ENCODE results near the gene OR6K3. TPM values are rescaled to one million over a fixed set of nuclear protein-coding genes. Genes with fewer than 3 reads are reported as not detected.
"Not testable (repeated sequence)": the region's sequence is repeated elsewhere in the genome, so short reads cannot be mapped to it uniquely, and the experiment has no call there.

The OR6K3 gene
- total RNA-seq, 1 donor: not detected

- Histone ChIP-seq H3K27me3 (ENCODE audit: insufficient read depth, low read length) (no peaks in the 10 kb centered on the region), H3K4me1 (ENCODE audit: insufficient read depth, low read length) (no peaks in the 10 kb centered on the region)
Observed at GRCh38 chr1:158694596-158694995, 25.9 kb downstream of the OR6K3 start.

GRCh38 chr1:158692356-158692755, 28.2 kb downstream of the OR6K3 start:
- no peak overlapping the region for H3K4me3 ChIP-seq (ENCODE audit: low read length)
- H3K9me3 ChIP-seq (ENCODE audit: low read depth, low read length): no peaks in the 10 kb centered on the region
- no peaks in the 10 kb centered on the region for H3K27me3 ChIP-seq (ENCODE audit: insufficient read depth, low read length)
- H3K4me1 ChIP-seq (ENCODE audit: insufficient read depth, low read length): no peaks in the 10 kb centered on the region

More at GRCh38 chr1:158694596-158694995, 25.9 kb downstream of the OR6K3 start:
- H3K9me3 ChIP-seq (ENCODE audit: low read depth, low read length): no peaks in the 10 kb centered on the region
- no peak overlapping the region for H3K4me3 ChIP-seq (ENCODE audit: low read length)

GRCh38 chr1:158691907-158692306, 28.6 kb downstream of the OR6K3 start:
- Histone ChIP-seq H3K9me3 (ENCODE audit: low read depth, low read length) (no peaks in the 10 kb centered on the region), H3K4me1 (ENCODE audit: insufficient read depth, low read length) (no peaks in the 10 kb centered on the region)

GRCh38 chr1:158691149-158691548, 29.4 kb downstream of the OR6K3 start:
- H3K4me1 ChIP-seq (ENCODE audit: insufficient read depth, low read length); H3K9me3 ChIP-seq (ENCODE audit: low read depth, low read length); H3K27me3 ChIP-seq (ENCODE audit: insufficient read depth, low read length); H3K4me3 ChIP-seq (ENCODE audit: low read length): not testable (repeated sequence)

More at GRCh38 chr1:158691907-158692306, 28.6 kb downstream of the OR6K3 start:
- Histone ChIP-seq H3K27me3 (ENCODE audit: insufficient read depth, low read length) (no peaks in the 10 kb centered on the region), H3K4me3 (ENCODE audit: low read length) (no peak overlapping the region)

- Histone ChIP-seq H3K4me3 (ENCODE audit: low read length) (no peak overlapping the region), H3K27me3 (ENCODE audit: insufficient read depth, low read length) (no peaks in the 10 kb centered on the region), H3K9me3 (ENCODE audit: low read depth, low read length) (no peaks in the 10 kb centered on the region), H3K4me1 (ENCODE audit: insufficient read depth, low read length) (peaks cover 4% of the 10 kb centered on the region)
Observed at GRCh38 chr1:158689875-158690274, 30.6 kb downstream of the OR6K3 start.

GRCh38 chr1:158689110-158689509, 31.4 kb downstream of the OR6K3 start:
- Histone ChIP-seq H3K27me3 (ENCODE audit: insufficient read depth, low read length) (no peaks in the 10 kb centered on the region), H3K4me3 (ENCODE audit: low read length) (no peak overlapping the region), H3K4me1 (ENCODE audit: insufficient read depth, low read length) (peaks cover 4% of the 10 kb centered on the region), H3K9me3 (ENCODE audit: low read depth, low read length) (no peaks in the 10 kb centered on the region)

GRCh38 chr1:158688343-158688742, 32.2 kb downstream of the OR6K3 start:
- H3K4me1 ChIP-seq (ENCODE audit: insufficient read depth, low read length); H3K27me3 ChIP-seq (ENCODE audit: insufficient read depth, low read length): not testable (repeated sequence)

GRCh38 chr1:158687037-158687436, 33.5 kb downstream of the OR6K3 start:
- H3K27me3 ChIP-seq (ENCODE audit: insufficient read depth, low read length): no peaks in the 10 kb centered on the region
- no peaks in the 10 kb centered on the region for H3K9me3 ChIP-seq (ENCODE audit: low read depth, low read length)
- peaks cover 4% of the 10 kb centered on the region for H3K4me1 ChIP-seq (ENCODE audit: insufficient read depth, low read length)
- H3K4me3 ChIP-seq (ENCODE audit: low read length): no peak overlapping the region

More at GRCh38 chr1:158688343-158688742, 32.2 kb downstream of the OR6K3 start:
- H3K4me3 ChIP-seq (ENCODE audit: low read length); H3K9me3 ChIP-seq (ENCODE audit: low read depth, low read length): not testable (repeated sequence)

- Histone ChIP-seq H3K27me3 (ENCODE audit: insufficient read depth, low read length) (no peaks in the 10 kb centered on the region), H3K4me1 (ENCODE audit: insufficient read depth, low read length) (peaks cover 6% of the 10 kb centered on the region), H3K9me3 (ENCODE audit: low read depth, low read length) (no peaks in the 10 kb centered on the region), H3K4me3 (ENCODE audit: low read length) (no peak within 1 kb of the TSS)
Observed at GRCh38 chr1:158686111-158687009, 34.2 kb downstream of the OR6K3 start, which contains the start of gene SPTA1. TSS of gene SPTA1 (minus strand) at chr1:158686715. CDS start at chr1:158686517, 198 bp downstream.

GRCh38 chr1:158685085-158685484, 35.4 kb downstream of the OR6K3 start:
- Histone ChIP-seq H3K4me3 (ENCODE audit: low read length) (no peak overlapping the region), H3K4me1 (ENCODE audit: insufficient read depth, low read length) (peaks cover 8% of the 10 kb centered on the region), H3K27me3 (ENCODE audit: insufficient read depth, low read length) (no peaks in the 10 kb centered on the region), H3K9me3 (ENCODE audit: low read depth, low read length) (no peaks in the 10 kb centered on the region)

- Histone ChIP-seq H3K4me1 (ENCODE audit: insufficient read depth, low read length) (peaks cover 7% of the 10 kb centered on the region), H3K4me3 (ENCODE audit: low read length) (no peak overlapping the region), H3K9me3 (ENCODE audit: low read depth, low read length) (no peaks in the 10 kb centered on the region), H3K27me3 (ENCODE audit: insufficient read depth, low read length) (peaks cover 5% of the 10 kb centered on the region)
Observed at GRCh38 chr1:158681606-158682005, 38.9 kb downstream of the OR6K3 start.

- Histone ChIP-seq H3K4me3 (ENCODE audit: low read length) (no peak overlapping the region), H3K27me3 (ENCODE audit: insufficient read depth, low read length) (peaks cover 9% of the 10 kb centered on the region), H3K4me1 (ENCODE audit: insufficient read depth, low read length) (peaks cover 3% of the 10 kb centered on the region), H3K9me3 (ENCODE audit: low read depth, low read length) (no peaks in the 10 kb centered on the region)
Observed at GRCh38 chr1:158679289-158679688, 41.2 kb downstream of the OR6K3 start.

- H3K27me3 ChIP-seq (ENCODE audit: insufficient read depth, low read length): peaks cover 9% of the 10 kb centered on the region
- no peak overlapping the region for H3K4me3 ChIP-seq (ENCODE audit: low read length)
- H3K4me1 ChIP-seq (ENCODE audit: insufficient read depth, low read length): no peaks in the 10 kb centered on the region
- H3K9me3 ChIP-seq (ENCODE audit: low read depth, low read length): no peaks in the 10 kb centered on the region
Observed at GRCh38 chr1:158675563-158676323, 44.8 kb downstream of the OR6K3 start.

- Histone ChIP-seq H3K4me1 (ENCODE audit: insufficient read depth, low read length) (no peaks in the 10 kb centered on the region), H3K4me3 (ENCODE audit: low read length) (no peak overlapping the region), H3K27me3 (ENCODE audit: insufficient read depth, low read length) (peaks cover 9% of the 10 kb centered on the region), H3K9me3 (ENCODE audit: low read depth, low read length) (no peaks in the 10 kb centered on the region)
Observed at GRCh38 chr1:158674302-158674701, 46.2 kb downstream of the OR6K3 start.

All from mononuclear cell (primary cell).